ENCODE measurements around the gene SNRNP35. TPM values are rescaled to one million over a fixed set of nuclear protein-coding genes. Genes with fewer than 3 reads are reported as not detected.

SNRNP35 gene
- total and polyA plus RNA-seq, 9 of the 15 experiments (the other 6 are each of a cell fraction or from before 2014, with no cell fraction given) = 17.7 to 41.0 (median 25.5) TPM

- TF ChIP-seq MTF1 (CRISPR knock-in tag; IDR thresholded peaks at IDR 0.05; ENCODE audit: borderline replicate concordance) (no peak), BDP1 (IDR thresholded peaks at IDR 0.05; ENCODE audit: insufficient read depth, insufficient read length) (no peak), SOX6 (IDR thresholded peaks at IDR 0.05) (peak; percentile 86), STAT5B (CRISPR knock-in tag; IDR thresholded peaks at IDR 0.05) (no peak), HEY1 (CRISPR knock-in tag; IDR thresholded peaks at IDR 0.05; ENCODE audit: borderline replicate concordance) (no peak), ZNF146 (CRISPR knock-in tag; IDR thresholded peaks at IDR 0.05; ENCODE audit: unreplicated experiment) (no peak), ZSCAN29 (IDR thresholded peaks at IDR 0.05) (no peak), FOXA1 (IDR thresholded peaks at IDR 0.05; ENCODE audit: borderline replicate concordance) (no peak), CBX8 (IDR thresholded peaks at IDR 0.05; ENCODE audit: borderline replicate concordance, extremely low read depth, low read depth, low read length, poor library complexity, severe bottlenecking) (no peak), MXD1 (CRISPR knock-in tag; IDR thresholded peaks at IDR 0.05; ENCODE audit: borderline replicate concordance, poor library complexity, severe bottlenecking) (no peak), IRF2 (CRISPR knock-in tag; IDR thresholded peaks at IDR 0.05) (no peak), ATF3 (IDR thresholded peaks at IDR 0.05) (no peak), ATF3 (CRISPR knock-in tag; conservative IDR thresholded peaks at IDR 0.05) (peak; percentile 66; the same call in 1 of the 2 replicates), ZNF174 (CRISPR knock-in tag; IDR thresholded peaks at IDR 0.05) (no peak), KLF10 (CRISPR knock-in tag; IDR thresholded peaks at IDR 0.05) (no peak), NKRF (IDR thresholded peaks at IDR 0.05; ENCODE audit: borderline replicate concordance) (no peak), JUN (IDR thresholded peaks at IDR 0.05; ENCODE audit: borderline replicate concordance, low read depth, low read length) (peak; percentile 31; the same call in 1 of the 2 replicates), JUN (CRISPR knock-in tag; IDR thresholded peaks at IDR 0.05; ENCODE audit: borderline replicate concordance) (peak; percentile 70; the same call in 1 of the 2 replicates), JUND (IDR thresholded peaks at IDR 0.05; ENCODE audit: borderline replicate concordance, low read depth, low read length) (no peak), JUND (tag; IDR thresholded peaks at IDR 0.05; ENCODE audit: borderline replicate concordance, low read depth, low read length) (no peak; the same call in 2 of the 3 replicates), KDM1A (IDR thresholded peaks at IDR 0.05) (no peak)
- TF ChIP-seq, protein P1, sequence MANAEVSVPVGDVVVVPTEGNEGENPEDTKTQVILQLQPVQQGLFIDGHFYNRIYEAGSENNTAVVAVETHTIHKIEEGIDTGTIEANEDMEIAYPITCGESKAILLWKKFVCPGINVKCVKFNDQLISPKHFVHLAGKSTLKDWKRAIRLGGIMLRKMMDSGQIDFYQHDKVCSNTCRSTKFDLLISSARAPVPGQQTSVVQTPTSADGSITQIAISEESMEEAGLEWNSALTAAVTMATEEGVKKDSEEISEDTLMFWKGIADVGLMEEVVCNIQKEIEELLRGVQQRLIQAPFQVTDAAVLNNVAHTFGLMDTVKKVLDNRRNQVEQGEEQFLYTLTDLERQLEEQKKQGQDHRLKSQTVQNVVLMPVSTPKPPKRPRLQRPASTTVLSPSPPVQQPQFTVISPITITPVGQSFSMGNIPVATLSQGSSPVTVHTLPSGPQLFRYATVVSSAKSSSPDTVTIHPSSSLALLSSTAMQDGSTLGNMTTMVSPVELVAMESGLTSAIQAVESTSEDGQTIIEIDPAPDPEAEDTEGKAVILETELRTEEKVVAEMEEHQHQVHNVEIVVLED (CRISPR knock-in tag; IDR thresholded peaks at IDR 0.05) = peak; percentile 63
These were observed at the start of gene SNRNP35 (continued) for GRCh38 chr12:123457980-123458779.

Data from K562 (cell line).